Peyer's patch (tissue), 4 donors: ENCODE data around the gene MAP2. TPM values are rescaled to one million over a fixed set of nuclear protein-coding genes. Genes with fewer than 3 reads are reported as not detected.

ENCODE experiments used
- DNase-seq, 3 donors: peaks; one replicate each; pipeline ENCODE4 v3.0.0-alpha.2; 2017 to 2019
- H3K27ac ChIP-seq, 4 donors: fragments of 200-600 bp; sonication (generic); one replicate each; pipeline ENCODE4 v1.5.1; 2016 to 2019
- H3K27me3 ChIP-seq, 2 donors: fragments of 200-600 bp; sonication (generic); one replicate each; pipeline ENCODE4 v1.5.1; 2019
- H3K36me3 ChIP-seq, 3 donors: fragments of 200-600 bp; sonication (generic); one replicate each; pipeline ENCODE4 v1.5.1; 2016 to 2019
- H3K4me1 ChIP-seq, 4 donors: fragments of 200-600 bp; sonication (generic); one replicate each; pipeline ENCODE4 v1.5.1; 2016 to 2019
- H3K4me3 ChIP-seq, 4 donors: fragments of 200-600 bp; sonication (generic); 1 replicate in 3 of 4; 2 replicates in 1 of 4; pipeline ENCODE4 v1.5.1; 2016 to 2019; ENCODE audit warnings: mild to moderate bottlenecking in 1 of 4
- H3K9me3 ChIP-seq, 4 donors: fragments of 200-600 bp; sonication (generic); one replicate each; pipeline ENCODE4 v1.5.1; 2016 to 2019; ENCODE audit warnings: mild to moderate bottlenecking in 1 of 4
- POLR2A ChIP-seq, 2 donors: fragments of 450-650 bp; IDR thresholded peaks; one replicate each; pipeline ENCODE4 v1.5.1; 2017; ENCODE audit warnings: antibody characterized with exemption in 2 of 2, mild to moderate bottlenecking in 2 of 2, moderate library complexity in 2 of 2
- total RNA-seq, 4 donors: library from RNA; depleted of rRNA; stranded (reverse); fragments of >200 nt; gene quantifications; one replicate each; pipeline ENCODE4 v1.1.0, GENCODE V29; 2016
- TF ChIP-seq, protein P1 (sequence below), 6 experiments: fragments of 450-650 bp in 4 of 6; fragments of 200-600 bp in 2 of 6; sonication (generic) in 1 of 6; IDR thresholded peaks; one replicate each; pipeline ENCODE4 v1.5.1; 2017 to 2019; ENCODE audit warnings: antibody characterized with exemption in 6 of 6, mild to moderate bottlenecking in 3 of 6, moderate library complexity in 1 of 6

Gene MAP2
- total RNA-seq, 4 donors from 2014 or later, result 0.70 to 19.8 (median 4.1) TPM

DNA sequence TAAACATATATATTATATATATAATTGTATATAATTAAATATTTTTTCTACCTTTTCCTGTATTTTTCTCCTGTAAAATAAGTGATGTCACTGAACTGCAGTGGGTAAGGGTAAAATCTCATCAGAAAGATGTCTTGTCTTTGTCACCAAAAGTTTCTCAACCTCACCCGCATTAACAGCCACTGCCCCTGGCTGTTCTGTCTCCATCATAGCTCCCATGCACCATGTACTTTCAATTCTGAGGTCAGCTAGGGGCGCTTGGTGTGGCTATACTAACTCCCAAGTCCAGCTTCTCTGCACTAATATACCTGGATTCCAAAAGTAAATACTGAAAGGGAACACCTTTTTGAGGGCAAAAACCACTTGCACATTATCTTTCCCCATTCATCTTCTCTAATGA is 46.6 kb downstream of the MAP2 start:
- Histone ChIP-seq H3K9me3 (no peaks in the 10 kb centered on the region), H3K27me3 (no peaks in the 10 kb centered on the region), H3K36me3 (no peaks in the 10 kb centered on the region), H3K4me3 (no peak overlapping the region), H3K27ac (no peak overlapping the region), H3K4me1 (no peaks in the 10 kb centered on the region)
- TF ChIP-seq POLR2A (IDR thresholded peaks at IDR 0.05), result no peak
- TF ChIP-seq, protein P1, sequence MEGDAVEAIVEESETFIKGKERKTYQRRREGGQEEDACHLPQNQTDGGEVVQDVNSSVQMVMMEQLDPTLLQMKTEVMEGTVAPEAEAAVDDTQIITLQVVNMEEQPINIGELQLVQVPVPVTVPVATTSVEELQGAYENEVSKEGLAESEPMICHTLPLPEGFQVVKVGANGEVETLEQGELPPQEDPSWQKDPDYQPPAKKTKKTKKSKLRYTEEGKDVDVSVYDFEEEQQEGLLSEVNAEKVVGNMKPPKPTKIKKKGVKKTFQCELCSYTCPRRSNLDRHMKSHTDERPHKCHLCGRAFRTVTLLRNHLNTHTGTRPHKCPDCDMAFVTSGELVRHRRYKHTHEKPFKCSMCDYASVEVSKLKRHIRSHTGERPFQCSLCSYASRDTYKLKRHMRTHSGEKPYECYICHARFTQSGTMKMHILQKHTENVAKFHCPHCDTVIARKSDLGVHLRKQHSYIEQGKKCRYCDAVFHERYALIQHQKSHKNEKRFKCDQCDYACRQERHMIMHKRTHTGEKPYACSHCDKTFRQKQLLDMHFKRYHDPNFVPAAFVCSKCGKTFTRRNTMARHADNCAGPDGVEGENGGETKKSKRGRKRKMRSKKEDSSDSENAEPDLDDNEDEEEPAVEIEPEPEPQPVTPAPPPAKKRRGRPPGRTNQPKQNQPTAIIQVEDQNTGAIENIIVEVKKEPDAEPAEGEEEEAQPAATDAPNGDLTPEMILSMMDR (IDR thresholded peaks at IDR 0.05), result no peak
- DNase-seq, result no peak

DNA sequence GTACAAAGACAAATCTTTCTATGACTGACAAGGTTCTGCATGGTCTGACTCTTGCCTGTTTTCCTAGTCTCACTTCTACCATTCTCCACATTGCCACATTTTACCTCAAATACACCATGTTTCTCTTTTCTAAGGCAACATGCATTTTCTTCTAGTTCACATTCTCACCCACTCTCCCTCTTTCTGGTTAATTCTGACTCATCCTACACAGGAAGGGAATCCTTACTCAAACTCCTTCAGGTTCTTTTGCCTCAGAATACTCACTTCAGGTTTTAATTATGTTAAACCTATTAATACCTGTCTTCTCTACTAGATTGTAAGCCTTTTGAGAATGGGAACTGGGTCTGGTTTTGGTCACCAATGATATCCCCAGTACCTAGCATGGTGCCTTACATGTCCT is 47.2 kb downstream of the MAP2 start:
- H3K27me3 ChIP-seq, result no peaks in the 10 kb centered on the region
- DNase-seq, result no peak
- no peaks in the 10 kb centered on the region for H3K9me3 ChIP-seq
- H3K27ac ChIP-seq, result no peak overlapping the region
- TF ChIP-seq, protein P1 (IDR thresholded peaks at IDR 0.05), result no peak
- TF ChIP-seq POLR2A (IDR thresholded peaks at IDR 0.05), result no peak
- no peaks in the 10 kb centered on the region for H3K36me3 ChIP-seq
- no peaks in the 10 kb centered on the region for H3K4me1 ChIP-seq
- H3K4me3 ChIP-seq, result no peak overlapping the region

DNA sequence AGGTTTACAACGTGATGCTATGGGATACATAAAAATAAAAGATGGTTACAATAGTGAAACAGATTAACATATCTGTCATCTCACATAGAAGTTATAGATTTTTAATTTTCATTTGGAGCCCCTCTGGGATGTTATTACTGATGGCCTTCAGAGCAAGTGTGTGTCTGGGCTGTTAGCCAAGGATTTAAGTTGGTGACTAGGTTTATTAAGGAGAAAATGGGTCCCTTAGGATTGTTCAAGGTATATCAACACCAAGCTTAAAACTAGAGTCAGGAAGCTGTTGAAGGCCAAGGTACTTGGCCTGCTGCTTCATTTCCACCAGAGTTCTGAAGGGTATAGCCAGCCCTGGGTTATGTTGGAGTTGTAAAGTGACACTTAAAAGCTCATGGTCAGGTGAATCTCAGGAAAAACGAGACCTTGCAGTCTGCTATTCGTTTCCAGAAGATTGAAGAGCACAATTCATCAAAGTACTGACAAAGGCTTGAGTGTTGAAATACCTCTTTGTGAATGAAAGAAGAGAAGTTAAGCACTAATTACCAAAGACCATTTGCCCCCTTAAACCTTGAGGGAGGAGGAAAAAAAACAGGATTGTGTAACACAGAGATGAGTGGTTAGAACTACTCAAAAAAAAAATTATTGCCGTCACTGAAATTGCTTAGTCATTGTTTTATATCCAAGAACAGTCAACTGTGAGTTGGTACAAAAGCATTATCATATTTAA is 48.4 kb downstream of the MAP2 start:
- H3K36me3 ChIP-seq, result no peaks in the 10 kb centered on the region
- no peaks in the 10 kb centered on the region for H3K9me3 ChIP-seq
- DNase-seq, result no peak
- H3K4me1 ChIP-seq, result no peaks in the 10 kb centered on the region
- no peaks in the 10 kb centered on the region for H3K27me3 ChIP-seq
- H3K27ac ChIP-seq, result no peak overlapping the region
- no peak overlapping the region for H3K4me3 ChIP-seq
- TF ChIP-seq POLR2A (IDR thresholded peaks at IDR 0.05), result no peak
- TF ChIP-seq, protein P1 (IDR thresholded peaks at IDR 0.05), result no peak

DNA sequence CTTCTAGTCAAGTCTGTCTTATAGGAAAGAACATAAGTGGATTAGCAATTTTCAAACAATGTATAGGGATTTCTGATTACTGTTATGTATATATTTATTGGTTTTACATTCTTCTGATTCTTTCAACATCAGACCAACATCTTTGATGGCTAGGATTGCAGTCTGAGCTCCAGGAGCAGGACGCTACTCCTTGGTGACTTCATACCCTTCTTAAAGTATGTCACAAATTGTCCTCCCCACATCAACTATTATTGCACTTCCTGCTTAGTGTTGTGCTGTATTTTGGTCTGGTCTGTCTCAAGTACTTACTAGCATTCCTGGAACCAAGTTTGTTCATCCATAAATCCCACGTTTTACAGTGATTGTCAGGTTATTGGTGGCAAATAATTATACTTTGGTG is 49.0 kb downstream of the MAP2 start:
- no peak for DNase-seq
- Histone ChIP-seq H3K36me3 (no peaks in the 10 kb centered on the region), H3K4me3 (no peak overlapping the region), H3K27me3 (no peaks in the 10 kb centered on the region), H3K9me3 (no peaks in the 10 kb centered on the region), H3K4me1 (no peaks in the 10 kb centered on the region), H3K27ac (no peak overlapping the region)
- TF ChIP-seq POLR2A (IDR thresholded peaks at IDR 0.05), result no peak
- TF ChIP-seq, protein P1 (IDR thresholded peaks at IDR 0.05), result no peak

DNA sequence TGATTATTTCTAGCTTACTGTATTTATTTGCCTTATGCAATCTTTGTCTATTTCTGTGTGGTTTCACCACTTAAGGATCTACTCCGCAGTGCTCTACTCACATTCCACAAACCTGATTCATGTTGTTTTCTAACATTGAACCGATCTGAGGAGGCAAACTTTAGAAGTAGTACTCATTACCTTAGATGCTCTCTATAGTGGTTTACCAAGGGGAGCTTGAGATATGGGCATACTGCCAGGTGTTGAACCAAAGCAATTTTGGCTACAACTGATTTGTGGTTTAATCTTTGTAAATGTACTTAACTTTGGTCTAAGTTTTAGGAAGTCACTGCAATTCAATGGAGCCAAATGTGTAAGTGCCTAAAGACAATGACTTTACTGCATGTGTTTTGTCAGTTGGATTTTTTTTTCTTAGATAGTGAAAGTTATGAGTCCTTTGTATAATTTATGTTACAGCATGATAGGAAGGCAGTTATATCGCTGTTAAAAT is 50.1 kb downstream of the MAP2 start:
- no peak for TF ChIP-seq POLR2A (IDR thresholded peaks at IDR 0.05)
- TF ChIP-seq, protein P1 (IDR thresholded peaks at IDR 0.05), result no peak
- no peaks in the 10 kb centered on the region for H3K36me3 ChIP-seq
- H3K27ac ChIP-seq, result no peak overlapping the region
- no peaks in the 10 kb centered on the region for H3K27me3 ChIP-seq
- H3K9me3 ChIP-seq, result no peaks in the 10 kb centered on the region
- H3K4me1 ChIP-seq, result no peaks in the 10 kb centered on the region
- no peak for DNase-seq
- no peak overlapping the region for H3K4me3 ChIP-seq
